Spinal cord (tissue), 10 donors: ENCODE results near the gene SLC16A5. TPM values are rescaled to one million over a fixed set of nuclear protein-coding genes. Genes with fewer than 3 reads are reported as not detected.
"Not testable (repeated sequence)": the region's sequence is repeated elsewhere in the genome, so short reads cannot be mapped to it uniquely, and the experiment has no call there.

Experiments used
- DNase-seq, 6 donors: peaks; one replicate each; pipeline versions ENCODE4 v3.0.0 to v3.0.0-alpha.2; 2013 to 2015; ENCODE audit warnings: low spot score in 6 of 6, low read depth in 4 of 6
- H3K27ac ChIP-seq: one replicate; pipeline ENCODE4 v1.5.1; 2013; ENCODE audit warnings: low read depth, low read length, control low read depth
- H3K27me3 ChIP-seq: one replicate; pipeline ENCODE4 v1.6.1; 2013; ENCODE audit warnings: low read length; ENCODE audit not compliant: control insufficient read depth, insufficient read depth
- H3K36me3 ChIP-seq: one replicate; pipeline ENCODE4 v1.6.1; 2013; ENCODE audit warnings: low read length; ENCODE audit not compliant: control insufficient read depth, insufficient read depth
- H3K4me1 ChIP-seq: one replicate; pipeline ENCODE4 v1.6.1; 2013; ENCODE audit warnings: low read length; ENCODE audit not compliant: control insufficient read depth, insufficient read depth
- H3K4me3 ChIP-seq: one replicate; pipeline ENCODE4 v1.5.1; 2013; ENCODE audit warnings: low read depth, low read length, control low read depth
- H3K9me3 ChIP-seq: one replicate; pipeline ENCODE4 v1.6.1; 2013; ENCODE audit warnings: low read length; ENCODE audit not compliant: control insufficient read depth, insufficient read depth
- WGBS: methylation state at CpG from one replicate; pipeline ENCODE4 v1.1.5; 2013; ENCODE audit warnings: missing lambda C conversion rate; ENCODE audit not compliant: insufficient coverage; 5-methylcytosine and 5-hydroxymethylcytosine counted together
- long read RNA-seq, 4 donors: transcript quantifications; one replicate each; lab custom pipeline, GENCODE V29; 2026
- polyA plus RNA-seq, 2 donors: library from polyadenylated mRNA; unstranded; fragments of 120-200 nt; gene quantifications; one replicate each; pipeline ENCODE4 v1.2.1, GENCODE V29; 2013; ENCODE audit not compliant: insufficient read length in 2 of 2
- total RNA-seq, 2 donors: library from RNA; depleted of rRNA in 1 of 2; stranded (reverse); fragments of 120-200 nt in 1 of 2; fragments of >200 nt in 1 of 2; gene quantifications; one replicate each; pipeline versions ENCODE4 v1.2.3 to v1.2.4, GENCODE V29; 2013 to 2014
- donor health status: healthy.

The SLC16A5 gene, protein sequence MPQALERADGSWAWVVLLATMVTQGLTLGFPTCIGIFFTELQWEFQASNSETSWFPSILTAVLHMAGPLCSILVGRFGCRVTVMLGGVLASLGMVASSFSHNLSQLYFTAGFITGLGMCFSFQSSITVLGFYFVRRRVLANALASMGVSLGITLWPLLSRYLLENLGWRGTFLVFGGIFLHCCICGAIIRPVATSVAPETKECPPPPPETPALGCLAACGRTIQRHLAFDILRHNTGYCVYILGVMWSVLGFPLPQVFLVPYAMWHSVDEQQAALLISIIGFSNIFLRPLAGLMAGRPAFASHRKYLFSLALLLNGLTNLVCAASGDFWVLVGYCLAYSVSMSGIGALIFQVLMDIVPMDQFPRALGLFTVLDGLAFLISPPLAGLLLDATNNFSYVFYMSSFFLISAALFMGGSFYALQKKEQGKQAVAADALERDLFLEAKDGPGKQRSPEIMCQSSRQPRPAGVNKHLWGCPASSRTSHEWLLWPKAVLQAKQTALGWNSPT
- 1 to 10 TPM; 2.4 to 8.7 TPM for total RNA-seq
- 1 to 10 TPM; 3.4 to 7.9 TPM for polyA plus RNA-seq
- long read RNA-seq, donor 1: 0 reads
- long read RNA-seq, donor 2: 0 reads
- long read RNA-seq, donor 3: 0 reads
- long read RNA-seq, donor 4, partial matches to known transcripts: 0 of 2 reads
- long read RNA-seq, donor 4, other reads (novel, unspliced or antisense): 0 of 2 reads

GRCh38 chr17:75087558-75088453 lies at the start of gene SLC16A5:
Gene SLC16A5, plus strand, starts transcription at chr17:75087954. Its CDS starts 5,683 bp downstream, at chr17:75093637.
- Histone ChIP-seq H3K4me3 (peak within 1 kb of the TSS; percentile 43), H3K27me3 (peaks cover 10% of the 10 kb centered on the region), H3K36me3 (no peaks in the 10 kb centered on the region), H3K27ac (peak within 1 kb of the TSS; percentile 82), H3K4me1 (peaks cover 34% of the 10 kb centered on the region), H3K9me3 (no peaks in the 10 kb centered on the region)
- peak in 2 of 6 donors; percentile 51 to 66 for DNase-seq
- 4% methylated on average over 65 of the region's 69 CpGs for WGBS

- Histone ChIP-seq H3K4me3 (no peak overlapping the region), H3K36me3 (peaks cover 58% of the 10 kb centered on the region), H3K27me3 (no peaks in the 10 kb centered on the region), H3K27ac (no peak overlapping the region), H3K9me3 (no peaks in the 10 kb centered on the region), H3K4me1 (peaks cover 19% of the 10 kb centered on the region)
- no peak for DNase-seq
- WGBS: 81% methylated on average over 5 of the region's 5 CpGs
Measured at GRCh38 chr17:75039238-75039637, 48.5 kb upstream of the SLC16A5 start.

GRCh38 chr17:75041656-75042280 lies 46.0 kb upstream of the SLC16A5 start:
- 84% methylated on average over 10 of the region's 12 CpGs for WGBS
- Histone ChIP-seq H3K4me3 (no peak overlapping the region), H3K27ac (no peak overlapping the region), H3K27me3 (no peaks in the 10 kb centered on the region), H3K9me3 (no peaks in the 10 kb centered on the region), H3K36me3 (peaks cover 45% of the 10 kb centered on the region), H3K4me1 (peaks cover 6% of the 10 kb centered on the region)
- no peak for DNase-seq

DNA sequence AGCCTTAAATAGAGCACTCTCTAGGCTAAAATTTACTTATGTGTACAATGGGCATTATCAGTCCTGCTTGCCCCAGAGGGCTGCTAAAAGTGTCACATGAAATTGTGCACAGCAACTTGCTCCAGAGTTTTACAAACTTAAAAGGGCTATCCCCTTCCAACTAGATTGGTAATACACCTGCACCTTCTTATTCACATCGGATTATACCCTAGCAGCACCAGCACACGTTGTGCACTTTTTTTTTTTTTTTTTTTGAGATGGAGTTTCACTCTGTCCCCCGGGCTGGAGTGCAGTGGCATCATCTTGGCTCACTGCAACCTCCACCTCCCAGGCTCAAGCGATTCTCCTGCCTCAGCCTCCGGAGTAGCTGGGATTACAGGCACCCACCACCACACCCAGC lies 44.0 kb upstream of the SLC16A5 start:
- H3K27me3 ChIP-seq, H3K9me3 ChIP-seq, H3K27ac ChIP-seq, DNase-seq, H3K4me3 ChIP-seq: not testable (repeated sequence)
- H3K36me3 ChIP-seq: peaks cover 30% of the 10 kb centered on the region
- no CpG with 5 or more reads among the region's 5 CpGs for WGBS
- peaks cover 16% of the 10 kb centered on the region for H3K4me1 ChIP-seq

- Histone ChIP-seq H3K9me3 (no peaks in the 10 kb centered on the region), H3K4me1 (peaks cover 16% of the 10 kb centered on the region), H3K27me3 (no peaks in the 10 kb centered on the region), H3K36me3 (peaks cover 24% of the 10 kb centered on the region), H3K27ac (no peak overlapping the region), H3K4me3 (no peak overlapping the region)
- WGBS: 100% methylated on average over 1 of the region's 7 CpGs
- no peak for DNase-seq
Measured at GRCh38 chr17:75044716-75045115, 43.0 kb upstream of the SLC16A5 start.

GRCh38 chr17:75045946-75046406 lies 41.8 kb upstream of the SLC16A5 start:
- peaks cover 23% of the 10 kb centered on the region for H3K36me3 ChIP-seq
- WGBS: 6% methylated on average over 12 of the region's 25 CpGs
- DNase-seq, H3K9me3 ChIP-seq, H3K27me3 ChIP-seq: not testable (repeated sequence)
- peaks cover 16% of the 10 kb centered on the region for H3K4me1 ChIP-seq
- peak overlapping the region; percentile 97 for H3K27ac ChIP-seq
- H3K4me3 ChIP-seq: peak overlapping the region; percentile 100

GRCh38 chr17:75046407-75047289 lies 41.1 kb upstream of the SLC16A5 start, which contains the start of the genes ATP5PD and KCTD2:
Gene ATP5PD, minus strand, starts transcription at chr17:75046969. Its CDS starts 4,319 bp downstream, at chr17:75042650.
Gene KCTD2, plus strand, starts transcription at chr17:75047225. Its CDS starts 26 bp downstream, at chr17:75047251.
- Histone ChIP-seq H3K27ac (peak within 1 kb of the TSS; percentile 97), H3K27me3 (no peaks in the 10 kb centered on the region), H3K4me3 (peak within 1 kb of the TSS; percentile 100), H3K9me3 (no peaks in the 10 kb centered on the region), H3K4me1 (peaks cover 16% of the 10 kb centered on the region), H3K36me3 (peaks cover 20% of the 10 kb centered on the region)
- WGBS: under 1% methylated on average over 68 of the region's 72 CpGs
- DNase-seq: peak; percentile 87 to 99 (median 92)

GRCh38 chr17:75047398-75048098 lies 40.2 kb upstream of the SLC16A5 start:
- DNase-seq: peak in 2 of 6 donors; percentile 59 to 61
- no peaks in the 10 kb centered on the region for H3K9me3 ChIP-seq
- peaks cover 21% of the 10 kb centered on the region for H3K36me3 ChIP-seq
- no peaks in the 10 kb centered on the region for H3K27me3 ChIP-seq
- H3K4me1 ChIP-seq: peaks cover 16% of the 10 kb centered on the region
- WGBS: 0% methylated on average over 38 of the region's 38 CpGs
- H3K27ac ChIP-seq: peak overlapping the region; percentile 69
- peak overlapping the region; percentile 76 for H3K4me3 ChIP-seq
